Measurements from ENCODE around the gene HMX2. TPM values are rescaled to one million over a fixed set of nuclear protein-coding genes. Genes with fewer than 3 reads are reported as not detected.
A peak's percentile ranks its signal among the peaks of the same experiment; 100 is the strongest.
"Not testable (repeated sequence)": the region's sequence is repeated elsewhere in the genome, so short reads cannot be mapped to it uniquely, and the experiment has no call there.

The HMX2 gene
- polyA plus RNA-seq, 1 donor, result 0.75 TPM

DNA sequence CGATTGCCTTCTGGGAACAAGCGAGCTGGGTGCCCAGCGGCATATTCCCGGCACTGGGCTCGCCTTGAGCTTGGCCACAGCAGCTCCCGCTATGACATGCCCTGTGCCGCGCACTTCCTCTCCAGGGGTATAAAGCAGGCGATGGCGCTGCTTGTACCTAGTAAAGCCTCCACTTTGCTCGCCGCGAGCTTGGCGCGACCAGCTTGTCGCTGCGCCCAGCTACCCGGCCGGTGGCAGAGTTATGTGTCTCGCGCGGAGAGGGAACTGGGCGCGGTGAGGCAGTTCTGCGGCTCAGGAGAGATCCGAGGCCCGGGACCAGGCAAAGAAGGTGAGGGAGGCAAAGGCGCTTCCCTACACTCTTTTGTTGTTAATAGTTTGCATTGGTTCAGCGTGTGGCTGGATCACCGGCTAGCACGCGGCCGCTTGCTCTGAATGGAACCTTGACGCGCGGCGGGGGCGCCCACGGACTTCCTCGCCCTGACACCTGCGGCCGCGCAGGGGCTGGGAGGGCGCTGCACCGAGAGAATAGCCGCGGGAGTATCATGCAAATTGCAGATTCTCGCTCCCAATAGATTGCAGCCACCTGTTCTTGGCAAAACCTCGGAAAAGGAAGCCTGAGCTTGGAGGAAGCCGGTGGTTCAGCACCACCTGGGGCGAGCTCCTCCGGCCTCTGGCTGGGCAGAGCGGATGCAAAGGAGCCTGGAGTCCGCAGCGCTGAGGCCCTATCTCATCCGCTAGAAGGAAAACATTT is 3.2 kb downstream of the HMX2 start:
- no peak for DNase-seq

- DNase-seq, result no peak
Measured at GRCh38 chr10:123151737-123152135, 3.8 kb downstream of the HMX2 start.

DNA sequence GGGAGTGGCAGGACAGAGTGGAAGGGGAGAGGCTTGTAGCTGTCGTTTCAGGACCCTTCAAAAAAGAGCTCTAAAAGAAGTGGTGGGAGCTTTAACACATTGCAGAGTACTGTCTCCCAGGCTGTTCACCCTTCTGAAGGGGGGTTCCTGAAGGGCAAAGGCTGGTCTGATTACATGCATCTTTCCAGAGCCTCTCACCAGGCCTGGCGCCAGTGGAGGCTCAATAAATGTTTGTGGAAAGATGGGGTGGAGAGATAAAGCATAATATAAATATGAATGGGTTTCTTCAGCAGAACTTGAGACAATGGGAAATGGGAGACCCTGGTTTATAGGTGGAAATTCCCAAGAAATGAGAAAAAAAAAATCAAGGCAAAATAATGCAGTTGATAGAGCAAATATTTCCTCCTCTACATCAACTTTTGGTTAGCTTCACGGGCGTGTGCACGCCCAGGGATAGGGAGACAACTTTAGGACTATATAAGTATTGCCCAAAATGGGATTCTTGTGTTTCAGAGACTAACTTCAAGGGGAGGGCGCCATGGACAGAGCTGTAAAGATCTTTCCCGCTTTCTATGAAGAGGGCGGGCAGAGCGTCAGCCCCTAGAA is 5.7 kb downstream of the HMX2 start:
- no peak for DNase-seq

DNA sequence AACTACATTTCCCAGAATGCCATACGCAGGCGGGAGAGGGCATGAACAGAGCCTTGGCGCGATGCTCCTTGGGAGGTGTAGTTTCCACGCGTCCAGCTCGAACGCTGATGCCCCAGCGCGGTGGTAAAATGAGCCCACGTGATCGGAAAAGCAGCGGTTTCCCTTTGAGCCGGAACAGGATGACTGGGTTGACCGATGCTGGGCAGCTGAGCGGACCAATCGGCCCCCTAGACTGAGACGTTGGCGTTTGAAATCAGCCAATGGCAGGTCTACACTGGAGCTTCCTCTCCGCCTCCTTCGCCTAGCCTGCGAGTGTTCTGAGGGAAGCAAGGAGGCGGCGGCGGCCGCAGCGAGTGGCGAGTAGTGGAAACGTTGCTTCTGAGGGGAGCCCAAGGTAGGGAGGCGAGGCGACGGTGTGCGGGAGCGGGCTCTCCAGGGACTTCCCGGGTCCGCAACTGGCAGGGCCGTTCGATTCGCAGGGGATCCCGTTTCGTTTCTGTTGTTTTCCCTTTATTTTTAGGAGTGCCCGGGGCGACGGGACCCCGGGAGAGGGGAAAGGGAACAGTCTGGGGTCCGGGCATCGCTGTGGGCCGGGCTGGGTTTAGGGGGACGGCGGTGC is 6.3 kb downstream of the HMX2 start, which contains the start of gene BUB3:
Gene BUB3, plus strand, starts transcription at position 311 of the 619 bp plus-strand sequence. CDS start 516 bp downstream, outside the sequence.
- DNase-seq, result peak; percentile 99

GRCh38 chr10:123154711-123155505 is 7.0 kb downstream of the HMX2 start:
- DNase-seq, result no peak

GRCh38 chr10:123156078-123156477 is 8.1 kb downstream of the HMX2 start:
- DNase-seq, result no peak

- no peak for DNase-seq
Measured at GRCh38 chr10:123157210-123157609, 9.3 kb downstream of the HMX2 start.

GRCh38 chr10:123158682-123159081 is 10.7 kb downstream of the HMX2 start:
- DNase-seq, result no peak

DNA sequence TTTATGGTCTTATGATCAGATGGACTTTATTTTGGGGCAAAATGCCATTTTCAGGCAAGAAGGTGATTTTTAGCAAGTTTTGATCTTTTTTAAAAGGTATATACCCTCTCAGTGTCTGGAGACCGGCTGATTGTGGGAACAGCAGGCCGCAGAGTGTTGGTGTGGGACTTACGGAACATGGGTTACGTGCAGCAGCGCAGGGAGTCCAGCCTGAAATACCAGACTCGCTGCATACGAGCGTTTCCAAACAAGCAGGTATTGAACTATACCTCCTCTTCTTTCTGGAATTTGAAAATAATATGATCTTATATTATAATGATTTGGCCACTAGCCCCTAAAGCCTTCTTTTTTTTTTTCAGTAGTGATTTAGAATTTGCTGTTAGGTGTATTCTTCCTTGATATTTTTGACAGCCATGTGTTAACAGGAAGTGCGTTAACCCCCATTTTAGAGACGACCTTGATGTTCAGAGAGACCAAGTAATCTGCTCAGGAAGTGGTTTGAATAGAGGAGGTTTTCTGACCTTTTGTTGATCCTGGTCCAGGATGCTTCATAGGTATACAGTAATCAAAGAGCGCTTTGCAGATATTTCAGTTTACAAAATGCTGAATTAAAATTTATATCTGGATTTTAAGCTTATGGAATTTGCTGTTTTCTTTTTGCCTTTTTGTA is 12.5 kb downstream of the HMX2 start:
- DNase-seq, result no peak

- DNase-seq, result no peak
Measured at GRCh38 chr10:123164319-123164718, 16.4 kb downstream of the HMX2 start.

DNA sequence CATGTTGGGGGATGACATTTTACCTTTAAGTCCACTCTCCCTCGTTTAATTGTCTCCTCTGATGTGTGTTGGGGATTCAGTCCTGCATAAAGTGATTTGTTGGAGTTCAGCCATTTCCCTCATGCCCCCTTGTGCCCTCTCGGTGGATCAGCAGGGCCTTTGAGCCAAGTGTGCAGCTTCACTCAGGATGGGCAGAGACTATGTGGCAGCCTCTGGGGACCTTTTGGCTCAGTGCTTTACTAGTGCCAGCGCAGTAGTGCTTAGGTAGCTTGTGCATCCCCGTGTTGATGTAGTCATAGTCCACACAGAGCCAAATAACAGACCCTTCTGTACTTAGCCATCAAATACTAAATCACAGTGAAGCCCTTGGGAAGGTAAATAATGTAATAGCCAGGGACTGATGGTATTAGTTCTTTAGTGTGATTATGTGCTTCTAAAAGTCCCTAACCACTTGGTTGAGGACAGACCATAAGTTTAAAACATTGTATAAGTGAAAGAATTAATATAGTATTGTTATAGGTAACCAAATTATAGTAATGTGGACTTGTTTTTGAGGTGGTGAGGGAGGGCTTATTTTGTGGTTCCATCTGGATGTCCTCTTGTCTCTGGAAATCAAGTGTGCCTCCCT is 17.6 kb downstream of the HMX2 start:
- DNase-seq, result no peak

DNA sequence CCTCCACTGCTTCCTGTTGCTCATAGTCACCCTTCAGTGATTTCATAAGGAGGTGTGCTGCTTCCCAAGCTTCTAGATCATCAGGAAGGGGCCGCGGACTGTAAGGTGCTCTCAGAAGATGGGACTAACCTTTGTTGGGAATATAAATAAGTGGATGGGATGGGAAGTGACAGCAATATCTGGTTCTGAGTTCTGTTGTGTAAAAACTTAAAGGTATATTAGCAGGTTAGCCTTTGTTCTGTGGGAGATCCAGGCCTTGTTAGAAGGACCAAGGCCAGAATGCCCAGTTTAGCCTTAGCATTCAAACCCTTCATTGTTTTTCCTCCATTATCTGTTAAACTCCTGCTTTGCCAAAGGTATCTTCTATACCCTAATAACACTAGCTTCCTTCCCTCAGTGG is 18.7 kb downstream of the HMX2 start:
- no peak for DNase-seq

DNA sequence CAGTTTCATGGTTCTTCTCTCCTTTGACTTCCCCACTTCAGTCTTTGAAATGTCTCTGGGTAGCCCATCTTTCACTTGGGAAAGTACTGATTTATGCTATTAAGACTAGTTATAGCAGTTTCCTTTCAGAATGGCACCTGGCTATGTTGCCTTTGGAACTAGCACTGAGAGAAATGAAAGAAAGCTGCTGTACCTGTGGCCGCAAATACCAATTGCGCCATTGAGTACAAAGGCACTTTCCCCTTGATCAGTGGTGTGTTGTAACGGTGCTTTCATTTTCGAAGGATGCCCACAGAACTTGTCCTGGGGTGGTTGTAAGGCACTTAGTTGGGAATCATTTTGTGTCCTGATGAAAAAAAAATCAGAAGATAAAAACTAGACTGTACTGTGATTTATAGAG is 23.0 kb downstream of the HMX2 start:
- no peak for DNase-seq

- not testable (repeated sequence) for DNase-seq
Measured at GRCh38 chr10:123171616-123172015, 23.7 kb downstream of the HMX2 start.

DNA sequence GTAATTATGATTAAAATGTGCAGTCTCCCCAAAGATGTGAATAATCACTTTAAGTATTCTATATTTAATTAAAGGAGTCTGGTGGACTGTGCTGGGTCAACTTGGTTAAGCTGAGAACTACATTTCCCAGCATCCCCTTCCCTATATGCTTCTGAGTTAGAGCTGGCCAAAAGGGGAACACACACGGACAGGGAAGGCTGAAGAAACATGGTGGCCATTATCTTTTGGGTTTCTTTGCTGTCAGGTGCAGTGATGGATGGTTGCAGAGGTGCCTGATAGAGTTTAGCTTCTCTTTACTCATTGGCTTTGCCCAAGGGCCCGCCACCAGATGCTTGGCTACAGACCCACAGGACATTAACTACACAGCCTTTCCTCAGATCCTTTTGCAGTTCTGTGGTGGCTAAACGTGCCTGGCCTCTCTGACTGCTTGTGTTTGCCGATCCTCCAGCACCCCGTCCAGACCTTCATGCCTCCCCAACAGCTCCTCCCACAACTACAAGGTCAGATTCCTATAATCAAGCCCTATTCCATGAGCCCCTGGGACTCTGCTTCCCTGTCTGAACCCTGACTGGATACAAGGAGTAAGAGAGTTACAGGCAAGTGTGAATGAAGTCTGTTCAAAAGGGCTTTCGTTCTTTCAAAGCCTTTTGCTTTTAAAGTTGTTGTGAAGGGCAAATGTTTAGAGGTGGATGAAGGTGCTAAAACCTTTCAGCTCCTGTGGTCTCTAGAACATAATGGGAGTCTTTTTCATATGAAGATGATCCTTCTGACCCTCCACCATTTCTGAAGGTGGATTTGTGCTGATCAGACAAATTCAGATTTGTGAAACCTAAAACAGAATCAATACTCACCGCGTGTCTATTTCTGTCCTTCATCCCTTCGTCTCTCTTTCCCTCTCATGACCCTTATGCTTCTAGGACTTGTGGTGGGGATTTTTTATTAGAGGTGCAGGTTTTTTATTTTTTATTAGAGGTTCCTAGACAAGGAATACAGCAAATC is 27.8 kb downstream of the HMX2 start:
- no peak for DNase-seq

DNA sequence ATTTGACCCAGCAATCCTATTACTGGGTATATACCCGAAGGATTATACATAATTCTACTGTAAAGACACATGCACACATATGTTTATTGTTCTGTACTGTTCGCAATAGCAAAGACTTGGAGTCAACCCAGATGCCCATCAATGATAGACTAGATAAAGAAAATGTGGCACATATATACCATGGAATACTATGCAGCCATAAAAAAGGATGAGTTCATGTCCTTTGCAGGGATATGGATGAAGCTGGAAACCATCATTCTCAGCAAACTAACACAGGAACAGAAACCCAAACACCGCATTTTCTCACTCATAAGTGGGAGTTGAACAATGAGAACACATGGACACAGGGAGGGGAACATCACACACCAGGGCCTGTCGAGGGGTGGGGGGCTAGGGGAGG is 30.5 kb downstream of the HMX2 start:
- DNase-seq, result not testable (repeated sequence)

DNA sequence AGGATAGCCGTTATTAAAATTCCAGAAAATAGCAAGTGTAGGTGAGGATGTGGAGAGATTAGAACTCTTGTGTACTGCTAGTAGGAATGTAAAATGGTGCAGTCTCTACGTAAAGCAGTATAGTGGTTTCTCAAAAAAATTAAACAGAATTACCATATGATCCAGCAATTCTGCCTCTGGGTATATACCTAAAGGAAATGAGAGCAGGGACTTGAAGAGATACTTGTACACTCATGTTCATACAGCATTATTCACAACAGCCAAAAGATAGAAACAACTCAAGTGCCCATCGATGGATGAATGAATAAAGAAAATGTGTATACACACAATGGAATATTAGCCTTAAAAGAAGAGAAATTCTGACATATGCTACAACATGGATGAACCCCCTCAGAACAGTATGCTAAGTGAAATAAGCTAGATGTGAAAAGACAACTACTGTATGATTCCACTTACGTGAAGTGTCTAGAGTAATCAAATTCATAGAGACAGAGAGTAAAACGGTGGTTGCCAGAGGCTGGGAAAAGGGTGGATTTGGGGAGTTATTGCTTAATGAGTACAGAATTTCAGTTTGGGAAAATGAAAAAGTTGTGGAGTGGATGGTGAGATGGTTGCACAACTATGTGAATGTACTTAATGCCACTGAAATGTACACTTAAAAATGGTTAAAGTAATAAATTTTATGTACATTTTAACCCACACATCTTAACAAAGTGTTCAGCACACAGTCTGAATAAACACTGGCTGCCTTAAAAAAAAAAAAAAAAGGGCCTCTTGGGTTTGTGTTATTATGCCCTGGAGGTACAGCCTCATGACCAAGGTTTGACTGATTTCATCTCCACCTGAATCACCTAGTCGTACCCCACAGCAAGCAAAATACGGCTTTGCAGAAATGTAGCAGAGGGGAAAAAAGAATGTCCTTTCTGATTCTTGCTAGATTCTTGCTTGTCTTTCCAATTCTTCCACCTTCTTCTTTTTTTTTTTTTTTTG is 32.5 kb downstream of the HMX2 start:
- DNase-seq, result no peak

GRCh38 chr10:123183724-123184123 is 35.8 kb downstream of the HMX2 start:
- no peak for DNase-seq

- DNase-seq, result no peak
Measured at GRCh38 chr10:123187781-123188180, 39.8 kb downstream of the HMX2 start.

All from left kidney (tissue), 2 donors.